ENCODE results near the gene TRIM15. TPM values are rescaled to one million over a fixed set of nuclear protein-coding genes. Genes with fewer than 3 reads are reported as not detected.
A peak's percentile ranks its signal among the peaks of the same experiment; 100 is the strongest.

TRIM15 gene
- total RNA-seq, 1 donor from 2014 or later, result not detected

DNA sequence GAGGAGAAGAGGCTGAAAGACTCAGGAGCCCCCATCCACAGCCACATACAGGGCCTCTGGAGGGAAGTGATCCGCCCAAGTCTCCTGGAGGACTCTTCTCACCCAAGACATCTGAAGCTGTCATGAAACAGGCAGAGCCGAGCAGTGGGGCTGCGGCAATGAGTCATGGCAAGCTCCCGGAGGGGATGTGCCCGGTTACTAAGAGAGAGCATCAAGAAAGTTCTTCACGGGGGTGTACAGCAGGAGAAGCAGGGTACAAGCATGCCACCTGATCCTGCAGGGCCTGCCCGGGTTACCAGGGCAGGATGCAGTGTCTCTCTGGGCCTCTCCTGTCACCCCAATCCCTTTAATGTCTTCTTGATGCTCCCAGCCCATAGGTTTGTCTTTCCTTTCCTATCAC lies 28.7 kb downstream of the TRIM15 start:
- Mint-ChIP-seq H3K4me1 (ENCODE audit: unreplicated experiment) (peaks cover 5% of the 10 kb centered on the region), H3K9me3 (ENCODE audit: unreplicated experiment) (no peaks in the 10 kb centered on the region), H3K4me3 (ENCODE audit: unreplicated experiment) (no peak overlapping the region), H3K27ac (ENCODE audit: unreplicated experiment) (no peak overlapping the region), H3K27me3 (ENCODE audit: unreplicated experiment) (no peaks in the 10 kb centered on the region), H3K36me3 (ENCODE audit: unreplicated experiment) (peaks cover 40% of the 10 kb centered on the region)
- no peak for DNase-seq (ENCODE audit: extremely low spot score, unreplicated experiment)
- no peak for TF ChIP-seq CTCF (IDR thresholded peaks at IDR 0.05)

DNA sequence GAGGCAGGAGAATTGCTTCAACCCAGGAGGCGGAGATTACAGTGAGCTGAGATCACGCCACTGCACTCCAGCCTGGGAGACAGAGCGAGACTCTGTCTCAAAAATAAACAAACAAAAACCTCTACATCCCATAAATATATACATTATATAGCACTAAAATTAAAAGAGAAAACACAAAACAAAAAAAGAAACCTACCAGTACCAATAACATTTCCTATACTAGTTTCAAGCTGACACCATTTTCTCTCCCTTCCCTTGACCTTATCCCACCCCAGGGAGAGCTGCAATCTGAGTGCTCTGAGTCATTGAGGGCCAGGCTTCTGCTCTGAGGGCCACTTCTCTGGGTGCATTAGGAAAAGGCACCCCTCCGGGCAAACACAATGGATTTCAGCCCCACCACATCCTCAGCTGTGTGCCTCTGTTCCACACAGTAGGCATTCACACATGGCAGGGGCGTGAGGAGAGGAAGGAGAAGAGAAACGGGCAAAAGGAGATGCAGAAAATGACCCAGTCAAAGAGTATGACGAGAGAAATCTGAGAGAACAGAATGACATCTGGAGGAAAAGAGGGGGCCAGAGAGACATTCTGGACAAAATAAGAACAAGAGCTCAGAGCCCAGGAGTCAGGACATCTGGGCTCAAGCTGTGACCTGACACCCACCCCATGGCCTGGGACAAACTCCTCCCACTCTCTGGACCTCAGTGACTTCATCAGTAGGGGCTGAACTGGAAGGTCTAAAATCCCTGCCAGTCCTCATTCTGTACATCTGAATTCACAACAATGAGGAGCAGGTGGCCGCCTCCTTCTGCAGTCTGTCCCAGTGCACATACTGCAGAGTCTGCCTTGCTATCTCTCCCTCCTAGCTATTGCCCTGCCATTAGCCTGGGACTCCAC lies 31.7 kb downstream of the TRIM15 start:
- Mint-ChIP-seq H3K27ac (ENCODE audit: unreplicated experiment) (no peak overlapping the region), H3K4me1 (ENCODE audit: unreplicated experiment) (peaks cover 5% of the 10 kb centered on the region), H3K4me3 (ENCODE audit: unreplicated experiment) (no peak overlapping the region), H3K27me3 (ENCODE audit: unreplicated experiment) (no peaks in the 10 kb centered on the region), H3K36me3 (ENCODE audit: unreplicated experiment) (peaks cover 40% of the 10 kb centered on the region), H3K9me3 (ENCODE audit: unreplicated experiment) (no peaks in the 10 kb centered on the region)
- no peak for DNase-seq (ENCODE audit: extremely low spot score, unreplicated experiment)
- no peak for TF ChIP-seq CTCF (IDR thresholded peaks at IDR 0.05)

- DNase-seq (ENCODE audit: extremely low spot score, unreplicated experiment), result no peak
- no peak for TF ChIP-seq CTCF (IDR thresholded peaks at IDR 0.05)
- Mint-ChIP-seq H3K27me3 (ENCODE audit: unreplicated experiment) (no peaks in the 10 kb centered on the region), H3K4me3 (ENCODE audit: unreplicated experiment) (no peak overlapping the region), H3K36me3 (ENCODE audit: unreplicated experiment) (peaks cover 39% of the 10 kb centered on the region), H3K4me1 (ENCODE audit: unreplicated experiment) (peaks cover 5% of the 10 kb centered on the region), H3K9me3 (ENCODE audit: unreplicated experiment) (no peaks in the 10 kb centered on the region), H3K27ac (ENCODE audit: unreplicated experiment) (no peak overlapping the region)
Measured at GRCh38 chr6:30195951-30196350, 32.6 kb downstream of the TRIM15 start.

DNA sequence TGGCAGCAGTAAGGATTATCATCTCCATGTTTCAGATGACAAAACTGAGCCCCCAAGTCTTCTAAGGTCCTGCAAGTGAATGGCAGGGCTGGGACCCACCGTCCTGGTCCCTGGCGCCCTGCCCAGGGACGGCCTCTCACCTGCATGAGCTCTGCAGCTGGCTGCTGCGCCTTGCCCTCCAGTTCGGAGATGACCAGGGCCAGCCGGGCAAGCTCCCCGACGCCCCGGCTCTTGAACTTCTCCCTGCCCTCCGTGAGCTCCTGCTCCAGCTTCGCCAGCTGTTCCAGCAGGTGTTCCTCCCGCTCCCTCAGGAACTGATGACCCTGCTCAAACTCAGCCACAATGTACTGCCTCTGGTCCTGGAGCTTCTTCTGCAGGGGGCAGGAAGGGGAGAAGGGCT lies 33.0 kb downstream of the TRIM15 start:
- Mint-ChIP-seq H3K27ac (ENCODE audit: unreplicated experiment) (no peak overlapping the region), H3K9me3 (ENCODE audit: unreplicated experiment) (no peaks in the 10 kb centered on the region), H3K36me3 (ENCODE audit: unreplicated experiment) (peaks cover 38% of the 10 kb centered on the region), H3K27me3 (ENCODE audit: unreplicated experiment) (no peaks in the 10 kb centered on the region), H3K4me3 (ENCODE audit: unreplicated experiment) (no peak overlapping the region), H3K4me1 (ENCODE audit: unreplicated experiment) (peaks cover 5% of the 10 kb centered on the region)
- DNase-seq (ENCODE audit: extremely low spot score, unreplicated experiment), result peak; percentile 81
- TF ChIP-seq CTCF (IDR thresholded peaks at IDR 0.05), result no peak

DNA sequence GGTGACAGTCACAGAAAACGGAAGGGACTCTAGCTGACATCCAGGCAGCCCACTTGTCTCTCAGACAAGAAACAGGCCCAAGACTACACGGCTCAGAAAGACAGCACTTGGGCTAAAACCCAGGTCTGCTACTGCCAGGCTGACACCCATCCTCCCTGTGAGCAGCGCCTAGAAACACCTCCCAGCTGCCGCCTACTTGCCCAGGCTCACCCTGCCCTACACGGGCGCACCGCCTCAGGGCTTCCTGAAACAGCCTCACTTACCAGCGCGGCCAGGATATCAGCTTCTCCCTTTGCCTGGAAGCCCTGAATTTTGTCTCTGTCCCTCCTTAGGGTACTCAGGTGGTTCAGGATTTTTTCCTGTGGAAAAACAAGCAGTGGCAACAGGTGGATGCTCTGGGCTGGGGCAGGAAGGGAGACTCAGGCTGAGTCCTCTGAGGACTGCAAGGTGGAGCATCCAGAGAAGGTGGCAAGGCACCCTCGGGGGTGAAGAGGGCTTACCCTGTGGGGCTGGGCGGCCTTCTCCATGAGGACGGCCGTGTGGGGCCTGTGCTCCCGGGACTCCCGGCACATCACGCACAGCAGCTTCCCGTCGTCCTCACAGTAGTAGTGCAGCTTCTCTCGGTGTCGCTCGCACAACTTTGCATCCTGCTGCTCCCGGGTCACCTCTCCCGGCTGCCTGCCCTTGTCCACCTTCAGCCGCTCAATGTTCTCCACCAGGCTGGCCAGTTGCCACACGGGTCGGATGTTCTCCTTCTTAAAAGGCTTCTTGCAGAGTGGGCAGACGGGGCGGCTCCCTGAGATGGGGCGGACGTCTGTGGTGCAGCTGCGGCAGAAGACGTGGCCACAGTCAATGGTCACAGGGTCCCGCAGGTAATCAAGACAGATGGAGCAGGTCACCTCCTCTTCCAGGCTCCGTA lies 35.1 kb downstream of the TRIM15 start:
- no peak for DNase-seq (ENCODE audit: extremely low spot score, unreplicated experiment)
- Mint-ChIP-seq H3K27me3 (ENCODE audit: unreplicated experiment) (no peaks in the 10 kb centered on the region), H3K9me3 (ENCODE audit: unreplicated experiment) (no peaks in the 10 kb centered on the region), H3K4me1 (ENCODE audit: unreplicated experiment) (peaks cover 5% of the 10 kb centered on the region), H3K4me3 (ENCODE audit: unreplicated experiment) (no peak overlapping the region), H3K36me3 (ENCODE audit: unreplicated experiment) (peaks cover 36% of the 10 kb centered on the region), H3K27ac (ENCODE audit: unreplicated experiment) (peak overlapping the region; percentile 60)
- TF ChIP-seq CTCF (IDR thresholded peaks at IDR 0.05), result no peak

Data from osteocyte (in vitro differentiated cells).